Measurements from ENCODE around the gene MYL3.

DNA sequence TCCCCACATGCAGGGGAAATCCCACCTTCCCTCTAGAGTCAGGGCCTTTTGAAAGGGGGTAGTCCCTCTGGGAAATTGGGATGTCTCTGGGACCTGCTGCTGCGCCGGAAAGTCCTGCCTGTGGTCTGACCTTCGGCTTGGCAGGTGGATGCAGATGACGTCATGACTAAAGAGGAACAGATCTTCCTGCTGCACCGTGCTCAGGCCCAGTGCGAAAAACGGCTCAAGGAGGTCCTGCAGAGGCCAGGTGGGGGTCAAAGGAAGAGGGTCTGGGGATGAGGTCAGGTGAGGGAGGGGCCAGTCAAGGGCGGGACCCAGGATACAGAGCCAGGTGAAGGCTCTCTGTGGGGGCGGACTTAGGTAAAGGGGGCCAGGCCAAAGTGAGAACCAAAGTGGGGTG lies 30.5 kb upstream of the MYL3 start:
- TF ChIP-seq CTCF (IDR thresholded peaks at IDR 0.05) (no peak), NPAS2 (CRISPR knock-in tag; IDR thresholded peaks at IDR 0.05; ENCODE audit: borderline replicate concordance) (no peak), PHF8 (IDR thresholded peaks at IDR 0.05; ENCODE audit: borderline replicate concordance, low read depth) (no peak), ZFP36 (IDR thresholded peaks at IDR 0.05; ENCODE audit: borderline replicate concordance, partially characterized antibody) (no peak)
- TF ChIP-seq, protein P1, sequence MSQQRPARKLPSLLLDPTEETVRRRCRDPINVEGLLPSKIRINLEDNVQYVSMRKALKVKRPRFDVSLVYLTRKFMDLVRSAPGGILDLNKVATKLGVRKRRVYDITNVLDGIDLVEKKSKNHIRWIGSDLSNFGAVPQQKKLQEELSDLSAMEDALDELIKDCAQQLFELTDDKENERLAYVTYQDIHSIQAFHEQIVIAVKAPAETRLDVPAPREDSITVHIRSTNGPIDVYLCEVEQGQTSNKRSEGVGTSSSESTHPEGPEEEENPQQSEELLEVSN (IDR thresholded peaks at IDR 0.05; ENCODE audit: borderline replicate concordance, low read depth): no peak

Data from A549 (cell line).